Muscle of leg (tissue), 11 donors: ENCODE data around the gene KCNMA1. TPM values are rescaled to one million over a fixed set of nuclear protein-coding genes. Genes with fewer than 3 reads are reported as not detected.

ENCODE experiments used
- DNase-seq: peaks from one replicate; pipeline ENCODE4 v3.0.0; 2013
- H3K27ac ChIP-seq: one replicate; pipeline ENCODE4 v1.5.1; 2013; ENCODE audit warnings: mild to moderate bottlenecking, low read length, control low read depth
- H3K27me3 ChIP-seq: one replicate; pipeline ENCODE4 v1.6.1; 2013; ENCODE audit warnings: low read length; ENCODE audit not compliant: control insufficient read depth, insufficient read depth
- H3K36me3 ChIP-seq: one replicate; pipeline ENCODE4 v1.6.1; 2013; ENCODE audit warnings: low read length; ENCODE audit not compliant: control insufficient read depth, insufficient read depth
- H3K4me1 ChIP-seq: one replicate; pipeline ENCODE4 v1.6.1; 2013; ENCODE audit warnings: low read length; ENCODE audit not compliant: control insufficient read depth, insufficient read depth
- H3K4me3 ChIP-seq: one replicate; pipeline ENCODE4 v1.5.1; 2013; ENCODE audit warnings: low read length, control low read depth
- H3K9me3 ChIP-seq: replicated peaks from 2 replicates; pipeline ENCODE4 v1.6.1; 2013; ENCODE audit warnings: low read depth, low read length; ENCODE audit not compliant: control insufficient read depth
- WGBS: methylation state at CpG from one replicate; pipeline ENCODE4 v1.1.5; 2013; ENCODE audit warnings: missing lambda C conversion rate; ENCODE audit not compliant: insufficient coverage; 5-methylcytosine and 5-hydroxymethylcytosine counted together
- polyA plus RNA-seq, 8 donors: library from polyadenylated mRNA; unstranded; fragments of 120-200 nt; gene quantifications; one replicate each; pipeline versions ENCODE4 v1.2.1 to v1.2.3, GENCODE V29; 2013; ENCODE audit warnings: inconsistent platforms in 1 of 8, low replicate concordance in 1 of 8; ENCODE audit not compliant: insufficient read length in 8 of 8, insufficient read depth in 1 of 8
- total RNA-seq: library from RNA; stranded (reverse); fragments of 120-200 nt; gene quantifications from one replicate; pipeline ENCODE4 v1.2.4, GENCODE V29; 2013

Gene KCNMA1
- total and polyA plus RNA-seq, 9 donors = 12.7 to 23.3 (median 18.2) TPM

DNA sequence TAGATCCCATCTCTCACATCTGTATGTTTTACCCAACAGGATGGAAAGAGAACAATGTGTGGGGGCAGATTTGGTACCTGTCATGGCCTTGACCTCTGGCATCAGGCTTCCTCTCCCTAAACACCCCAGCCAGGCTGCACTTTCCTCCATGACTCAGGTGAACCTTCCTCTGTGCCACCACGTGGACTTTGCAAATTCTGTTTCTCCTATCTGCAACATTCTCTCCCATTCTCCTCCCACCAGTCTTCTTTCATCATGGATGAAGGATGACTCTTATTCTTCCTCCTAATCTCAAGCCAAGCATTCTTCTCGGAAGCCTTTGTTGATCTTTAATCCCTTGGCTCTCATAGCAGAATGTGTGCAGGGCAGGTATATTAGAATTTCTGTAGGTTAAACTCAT is 355.4 kb downstream of the KCNMA1 start:
- Histone ChIP-seq H3K36me3 (no peaks in the 10 kb centered on the region), H3K4me3 (no peak overlapping the region), H3K27ac (no peak overlapping the region), H3K4me1 (no peaks in the 10 kb centered on the region), H3K27me3 (peaks cover 3% of the 10 kb centered on the region), H3K9me3 (no peaks in the 10 kb centered on the region)
- DNase-seq = no peak
- WGBS = 67% methylated on average over 1 of the region's 2 CpGs

DNA sequence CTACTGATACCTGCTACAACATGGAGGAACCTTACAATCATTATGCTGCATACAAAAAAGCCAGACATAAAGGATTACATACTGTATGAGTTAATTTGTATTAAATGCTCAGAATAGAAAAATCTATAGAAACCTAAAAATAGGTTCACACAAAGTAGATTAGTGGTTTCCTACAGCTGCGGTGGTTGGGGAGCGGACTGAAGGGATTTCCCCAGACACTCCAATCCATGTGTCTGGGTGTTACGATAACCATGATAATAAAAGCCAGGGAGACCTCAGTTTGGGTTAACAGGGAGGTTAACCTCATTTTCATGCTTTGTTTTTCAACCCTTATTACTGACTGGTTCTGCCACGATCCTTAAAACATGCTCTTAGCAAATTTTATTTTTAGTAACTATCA is 355.9 kb downstream of the KCNMA1 start:
- Histone ChIP-seq H3K27ac (no peak overlapping the region), H3K4me1 (no peaks in the 10 kb centered on the region), H3K4me3 (no peak overlapping the region), H3K27me3 (peaks cover 3% of the 10 kb centered on the region), H3K9me3 (no peaks in the 10 kb centered on the region), H3K36me3 (no peaks in the 10 kb centered on the region)
- no peak for DNase-seq
- 33% methylated on average over 1 of the region's 4 CpGs for WGBS

DNA sequence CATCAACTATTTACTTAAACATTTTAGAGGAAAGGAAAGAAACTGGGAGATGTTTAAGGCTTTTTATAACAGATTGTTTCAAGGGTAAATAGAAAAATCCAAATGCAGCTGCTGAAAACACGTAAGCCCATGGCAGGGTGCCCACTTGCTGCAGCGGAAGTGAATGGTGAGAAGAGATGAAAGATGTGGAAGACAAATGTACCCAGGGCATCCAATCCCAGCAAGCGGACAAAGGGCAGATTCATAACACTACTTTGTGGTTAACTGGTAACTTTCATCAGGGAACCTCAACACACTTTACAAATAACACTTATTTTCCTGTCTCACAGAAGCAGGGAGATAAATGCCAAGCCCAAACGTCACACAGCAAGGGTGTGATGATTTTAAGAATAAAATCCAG is 358.4 kb downstream of the KCNMA1 start:
- Histone ChIP-seq H3K4me1 (no peaks in the 10 kb centered on the region), H3K36me3 (no peaks in the 10 kb centered on the region), H3K27me3 (peaks cover 6% of the 10 kb centered on the region), H3K9me3 (no peaks in the 10 kb centered on the region), H3K27ac (no peak overlapping the region), H3K4me3 (no peak overlapping the region)
- 0% methylated on average over 1 of the region's 4 CpGs for WGBS
- no peak for DNase-seq

DNA sequence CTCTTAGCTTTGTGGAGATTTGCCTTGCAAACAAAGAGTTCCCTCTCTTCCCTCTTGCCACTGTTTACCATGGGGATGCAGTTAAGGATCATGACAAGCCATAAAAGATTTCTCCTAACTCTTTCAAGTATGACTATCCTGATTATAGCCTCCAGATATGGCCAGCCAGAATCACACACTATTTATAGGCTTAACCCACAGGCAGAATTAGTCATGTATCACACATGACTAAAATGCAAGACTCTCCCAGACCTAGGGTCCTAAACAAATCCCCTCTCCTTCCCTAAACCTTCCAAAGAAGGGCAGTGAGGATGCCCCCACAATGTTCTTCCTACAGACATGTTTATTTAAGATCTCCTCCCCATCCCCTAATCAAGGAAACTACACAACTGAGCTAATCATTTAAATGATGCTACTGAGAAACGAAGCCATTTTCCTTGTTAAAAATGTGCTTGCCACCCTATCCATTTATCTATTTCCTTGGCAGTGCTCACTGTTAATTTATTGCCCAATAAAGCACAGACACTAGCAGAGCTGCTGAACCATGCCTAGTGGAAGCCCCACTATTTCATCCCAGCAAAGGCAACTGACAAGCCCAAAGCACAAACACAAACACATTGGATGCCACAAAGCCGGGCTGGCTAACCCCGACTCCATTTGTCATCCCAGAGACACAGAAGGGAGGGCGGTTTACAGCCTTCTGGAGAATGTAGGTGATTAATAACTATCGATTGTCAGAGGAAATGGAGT is 363.4 kb downstream of the KCNMA1 start:
- Histone ChIP-seq H3K4me1 (no peaks in the 10 kb centered on the region), H3K9me3 (no peaks in the 10 kb centered on the region), H3K36me3 (no peaks in the 10 kb centered on the region), H3K4me3 (no peak overlapping the region), H3K27ac (no peak overlapping the region), H3K27me3 (peaks cover 4% of the 10 kb centered on the region)
- 22% methylated on average over 3 of the region's 5 CpGs for WGBS
- DNase-seq = no peak

DNA sequence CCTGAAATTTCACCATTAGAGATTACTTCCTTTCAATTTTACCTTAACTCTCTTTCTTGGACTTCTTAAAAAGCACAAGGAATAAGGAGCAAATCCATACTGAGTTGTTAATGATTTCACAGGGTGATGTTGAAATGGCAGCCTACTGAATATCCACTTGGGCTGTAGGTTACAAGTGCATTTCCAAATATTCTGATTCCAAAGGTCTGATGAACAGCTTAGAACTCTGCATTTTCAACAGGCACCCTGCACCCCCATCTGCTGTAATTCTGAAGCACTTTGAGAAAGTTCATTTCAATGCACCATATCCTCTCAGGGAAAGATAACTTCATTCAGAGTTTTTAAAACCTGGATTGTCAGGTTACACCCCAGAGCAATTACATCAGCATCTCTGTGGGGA is 368.4 kb downstream of the KCNMA1 start:
- no peaks in the 10 kb centered on the region for H3K36me3 ChIP-seq
- no peak overlapping the region for H3K27ac ChIP-seq
- peaks cover 1% of the 10 kb centered on the region for H3K27me3 ChIP-seq
- H3K4me3 ChIP-seq = no peak overlapping the region
- H3K4me1 ChIP-seq = no peaks in the 10 kb centered on the region
- no peak for DNase-seq
- H3K9me3 ChIP-seq = no peaks in the 10 kb centered on the region

DNA sequence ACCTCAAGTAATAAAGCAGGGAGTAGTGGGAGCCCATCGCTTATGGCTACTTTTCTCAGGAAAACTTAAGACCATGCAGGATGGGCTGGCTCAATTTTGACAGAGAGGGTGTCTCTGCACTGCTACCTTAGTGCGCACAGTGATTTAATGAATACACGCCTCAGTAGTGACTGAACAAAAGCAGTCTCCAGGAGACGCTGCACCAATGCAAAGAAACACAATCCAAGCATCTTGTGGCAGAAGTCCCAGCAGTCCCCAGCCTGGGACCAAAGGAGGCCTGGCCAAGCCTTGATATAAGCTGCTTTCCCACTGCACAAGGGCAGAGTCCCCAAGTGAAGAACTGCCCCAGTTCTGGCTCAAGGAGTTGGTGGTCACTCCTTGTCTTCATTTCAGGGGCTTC is 368.9 kb downstream of the KCNMA1 start:
- Histone ChIP-seq H3K27me3 (no peaks in the 10 kb centered on the region), H3K27ac (no peak overlapping the region), H3K4me3 (no peak overlapping the region), H3K36me3 (no peaks in the 10 kb centered on the region), H3K9me3 (no peaks in the 10 kb centered on the region), H3K4me1 (no peaks in the 10 kb centered on the region)
- 78% methylated on average over 4 of the region's 4 CpGs for WGBS
- DNase-seq = no peak

DNA sequence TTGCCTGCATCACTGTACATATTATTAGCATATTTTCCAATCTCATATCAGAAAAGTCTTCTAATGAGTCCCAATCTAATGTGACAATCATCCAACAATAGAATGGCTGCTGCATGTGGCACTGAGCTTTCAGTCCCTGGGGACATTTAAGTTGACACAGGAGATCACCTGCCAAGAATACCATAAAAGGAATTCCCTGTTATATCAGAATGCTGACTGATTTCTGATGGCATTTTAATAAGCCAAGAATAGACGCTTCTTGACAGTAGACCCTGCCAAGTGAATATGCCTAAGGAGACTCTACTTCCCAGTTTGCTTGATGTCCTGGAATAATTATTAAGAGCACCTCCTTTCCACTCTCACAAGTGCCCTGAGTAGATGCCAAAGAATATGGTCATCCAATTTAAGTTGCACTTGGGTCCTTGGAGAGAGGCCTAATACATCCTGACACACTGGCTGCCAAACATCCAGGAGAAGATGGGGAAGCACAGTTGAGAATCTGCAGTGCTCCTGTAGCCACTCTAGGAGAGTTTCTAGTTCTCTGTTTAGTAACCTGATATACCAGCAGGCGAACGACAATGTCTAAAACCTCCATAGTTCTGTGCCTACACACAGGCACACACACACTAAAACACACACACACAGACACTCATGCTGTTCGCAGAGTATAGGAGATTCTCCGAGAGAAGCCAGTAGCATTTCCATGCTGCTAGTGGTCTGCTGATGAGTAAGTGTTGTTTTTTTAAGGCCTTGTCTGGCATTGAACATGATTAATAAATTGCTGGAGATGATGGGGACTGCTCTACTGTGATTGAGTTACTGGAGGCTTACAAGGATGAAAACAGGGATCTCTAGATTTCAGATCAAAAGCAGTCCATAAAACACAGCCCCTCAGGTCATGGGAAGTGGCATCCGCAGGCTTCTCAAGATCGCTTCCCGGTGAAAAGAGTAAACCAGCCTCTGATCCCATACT is 369.6 kb downstream of the KCNMA1 start:
- Histone ChIP-seq H3K27ac (no peak overlapping the region), H3K4me3 (no peak overlapping the region), H3K36me3 (no peaks in the 10 kb centered on the region), H3K27me3 (no peaks in the 10 kb centered on the region), H3K4me1 (no peaks in the 10 kb centered on the region), H3K9me3 (no peaks in the 10 kb centered on the region)
- no peak for DNase-seq
- 30% methylated on average over 2 of the region's 8 CpGs for WGBS

DNA sequence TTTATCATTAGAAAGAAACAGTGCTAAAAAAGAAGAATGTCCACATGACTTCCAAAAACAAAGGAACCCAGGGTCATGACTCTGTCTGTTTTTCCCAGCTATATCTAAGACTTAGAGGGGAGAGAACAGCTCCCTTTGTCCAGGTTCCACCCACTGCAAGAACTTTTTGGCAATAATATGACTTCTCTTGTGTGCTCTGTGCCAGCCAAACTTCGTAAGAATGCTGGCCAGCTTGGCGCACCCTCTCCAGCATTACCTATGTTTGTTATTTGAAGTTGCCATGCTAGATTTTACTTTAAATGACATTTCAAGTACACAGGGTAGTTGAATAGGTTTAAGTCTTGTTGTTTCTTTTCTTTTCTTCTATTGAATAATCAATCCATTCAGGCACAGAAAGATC is 371.4 kb downstream of the KCNMA1 start:
- H3K4me3 ChIP-seq = no peak overlapping the region
- WGBS = no CpG with 5 or more reads among the region's 2 CpGs
- H3K9me3 ChIP-seq = no peaks in the 10 kb centered on the region
- no peaks in the 10 kb centered on the region for H3K27me3 ChIP-seq
- H3K4me1 ChIP-seq = no peaks in the 10 kb centered on the region
- no peaks in the 10 kb centered on the region for H3K36me3 ChIP-seq
- DNase-seq = no peak
- H3K27ac ChIP-seq = no peak overlapping the region

DNA sequence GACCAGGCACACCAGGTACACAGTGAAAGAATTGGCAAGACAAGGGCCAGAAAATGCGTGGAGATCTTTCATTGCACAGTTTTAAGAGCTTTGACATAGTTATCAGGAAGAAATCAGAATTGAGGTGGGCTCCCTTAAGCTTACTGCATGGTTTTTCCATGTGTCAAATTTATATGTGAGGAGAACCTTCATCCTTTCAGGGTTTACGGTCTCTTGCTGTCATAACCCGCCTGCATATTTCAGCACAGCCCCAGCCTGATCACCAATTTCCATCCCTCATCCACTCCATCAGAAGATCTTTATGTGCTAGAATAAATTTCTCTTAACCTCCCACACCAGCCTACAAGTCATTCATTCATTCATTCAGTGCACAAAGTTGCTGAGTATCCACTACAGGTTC is 373.1 kb downstream of the KCNMA1 start:
- H3K36me3 ChIP-seq = no peaks in the 10 kb centered on the region
- no peak overlapping the region for H3K27ac ChIP-seq
- no peak overlapping the region for H3K4me3 ChIP-seq
- DNase-seq = no peak
- no peaks in the 10 kb centered on the region for H3K4me1 ChIP-seq
- H3K27me3 ChIP-seq = no peaks in the 10 kb centered on the region
- no peaks in the 10 kb centered on the region for H3K9me3 ChIP-seq
- WGBS = no CpG with 5 or more reads among the region's 3 CpGs

DNA sequence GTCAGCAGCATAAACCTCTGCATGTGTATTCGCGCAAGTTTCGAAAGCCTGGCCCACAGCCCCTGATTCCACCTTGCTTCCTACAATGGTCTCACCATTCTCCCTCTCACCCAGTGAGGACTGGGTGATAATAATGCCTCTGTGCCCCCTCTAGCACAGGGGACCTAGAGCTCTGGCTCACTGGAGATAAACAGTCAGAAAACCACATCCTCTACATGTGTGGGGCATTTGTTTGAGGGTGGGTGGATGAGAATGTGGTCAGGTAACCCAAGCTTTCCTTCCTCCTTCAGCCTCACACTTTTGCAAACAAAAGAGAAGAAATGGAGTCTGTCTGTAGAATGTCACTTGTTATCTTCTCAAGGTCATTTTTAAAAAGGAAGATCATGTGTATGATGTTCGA is 373.5 kb downstream of the KCNMA1 start:
- no peaks in the 10 kb centered on the region for H3K36me3 ChIP-seq
- no peaks in the 10 kb centered on the region for H3K9me3 ChIP-seq
- no peaks in the 10 kb centered on the region for H3K27me3 ChIP-seq
- no peak overlapping the region for H3K4me3 ChIP-seq
- 77% methylated on average over 4 of the region's 4 CpGs for WGBS
- no peak for DNase-seq
- no peak overlapping the region for H3K27ac ChIP-seq
- H3K4me1 ChIP-seq = no peaks in the 10 kb centered on the region
